WERI-Rb-1 (cell line): ENCODE data around the gene ZBTB20.
"Not testable (repeated sequence)": the region's sequence is repeated elsewhere in the genome, so short reads cannot be mapped to it uniquely, and the experiment has no call there.

Source experiments
- DNase-seq: peaks from one replicate; pipeline ENCODE4 v3.0.0-alpha.2; 2020
- H3K27ac ChIP-seq: fragments of 250-450 bp; sonication (Bioruptor Pico); 2 replicates; pipeline ENCODE4 v1.5.1; 2020; ENCODE audit warnings: mild to moderate bottlenecking, moderate library complexity
- H3K27me3 ChIP-seq: fragments of 250-450 bp; sonication (Bioruptor Pico); 2 replicates; pipeline ENCODE4 v1.5.1; 2021; ENCODE audit warnings: mild to moderate bottlenecking, low read depth, moderate library complexity; ENCODE audit not compliant: insufficient read depth, severe bottlenecking
- H3K36me3 ChIP-seq: fragments of 250-450 bp; sonication (Bioruptor Pico); 2 replicates; pipeline ENCODE4 v1.5.1; 2020; ENCODE audit warnings: mild to moderate bottlenecking, moderate library complexity
- H3K4me3 ChIP-seq: 2 replicates; pipeline ENCODE4 v1.5.1; 2011; ENCODE audit warnings: low read depth, mild to moderate bottlenecking, control low read depth, low read length
- H3K9me3 ChIP-seq: fragments of 250-450 bp; sonication (Bioruptor Pico); 2 replicates; pipeline ENCODE4 v1.5.1; 2021; ENCODE audit warnings: mild to moderate bottlenecking, moderate library complexity; ENCODE audit not compliant: severe bottlenecking
- TF ChIP-seq, protein P1 (sequence below): IDR thresholded peaks from 2 replicates; pipeline ENCODE4 v1.5.1; 2011; ENCODE audit warnings: low read depth, mild to moderate bottlenecking, control low read depth, inconsistent platforms, low read length

The ZBTB20 gene

DNA sequence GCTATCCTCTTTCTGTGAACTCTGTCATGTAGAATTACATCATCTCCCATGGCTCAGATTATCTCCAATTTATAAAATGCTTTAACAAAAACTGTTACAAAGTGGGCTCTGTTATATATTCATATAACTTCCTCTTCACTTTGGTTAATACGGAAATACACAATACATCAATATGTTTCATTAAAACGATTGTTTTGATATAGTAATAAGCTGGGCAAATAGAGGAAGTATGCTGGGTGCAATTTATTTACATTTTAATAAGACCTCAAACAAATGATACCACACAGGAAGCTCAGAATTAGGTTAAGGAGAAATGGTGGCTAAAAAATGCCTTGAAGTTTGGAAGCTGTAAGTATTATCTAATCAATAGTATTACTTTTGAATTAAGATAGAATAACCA is 331.0 kb downstream of the ZBTB20 start:
- TF ChIP-seq, protein P1, sequence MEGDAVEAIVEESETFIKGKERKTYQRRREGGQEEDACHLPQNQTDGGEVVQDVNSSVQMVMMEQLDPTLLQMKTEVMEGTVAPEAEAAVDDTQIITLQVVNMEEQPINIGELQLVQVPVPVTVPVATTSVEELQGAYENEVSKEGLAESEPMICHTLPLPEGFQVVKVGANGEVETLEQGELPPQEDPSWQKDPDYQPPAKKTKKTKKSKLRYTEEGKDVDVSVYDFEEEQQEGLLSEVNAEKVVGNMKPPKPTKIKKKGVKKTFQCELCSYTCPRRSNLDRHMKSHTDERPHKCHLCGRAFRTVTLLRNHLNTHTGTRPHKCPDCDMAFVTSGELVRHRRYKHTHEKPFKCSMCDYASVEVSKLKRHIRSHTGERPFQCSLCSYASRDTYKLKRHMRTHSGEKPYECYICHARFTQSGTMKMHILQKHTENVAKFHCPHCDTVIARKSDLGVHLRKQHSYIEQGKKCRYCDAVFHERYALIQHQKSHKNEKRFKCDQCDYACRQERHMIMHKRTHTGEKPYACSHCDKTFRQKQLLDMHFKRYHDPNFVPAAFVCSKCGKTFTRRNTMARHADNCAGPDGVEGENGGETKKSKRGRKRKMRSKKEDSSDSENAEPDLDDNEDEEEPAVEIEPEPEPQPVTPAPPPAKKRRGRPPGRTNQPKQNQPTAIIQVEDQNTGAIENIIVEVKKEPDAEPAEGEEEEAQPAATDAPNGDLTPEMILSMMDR, result no peak
- Histone ChIP-seq H3K27me3 (no peaks in the 10 kb centered on the region), H3K27ac (no peak overlapping the region), H3K9me3 (no peaks in the 10 kb centered on the region), H3K36me3 (no peaks in the 10 kb centered on the region), H3K4me3 (no peak overlapping the region)
- no peak for DNase-seq

DNA sequence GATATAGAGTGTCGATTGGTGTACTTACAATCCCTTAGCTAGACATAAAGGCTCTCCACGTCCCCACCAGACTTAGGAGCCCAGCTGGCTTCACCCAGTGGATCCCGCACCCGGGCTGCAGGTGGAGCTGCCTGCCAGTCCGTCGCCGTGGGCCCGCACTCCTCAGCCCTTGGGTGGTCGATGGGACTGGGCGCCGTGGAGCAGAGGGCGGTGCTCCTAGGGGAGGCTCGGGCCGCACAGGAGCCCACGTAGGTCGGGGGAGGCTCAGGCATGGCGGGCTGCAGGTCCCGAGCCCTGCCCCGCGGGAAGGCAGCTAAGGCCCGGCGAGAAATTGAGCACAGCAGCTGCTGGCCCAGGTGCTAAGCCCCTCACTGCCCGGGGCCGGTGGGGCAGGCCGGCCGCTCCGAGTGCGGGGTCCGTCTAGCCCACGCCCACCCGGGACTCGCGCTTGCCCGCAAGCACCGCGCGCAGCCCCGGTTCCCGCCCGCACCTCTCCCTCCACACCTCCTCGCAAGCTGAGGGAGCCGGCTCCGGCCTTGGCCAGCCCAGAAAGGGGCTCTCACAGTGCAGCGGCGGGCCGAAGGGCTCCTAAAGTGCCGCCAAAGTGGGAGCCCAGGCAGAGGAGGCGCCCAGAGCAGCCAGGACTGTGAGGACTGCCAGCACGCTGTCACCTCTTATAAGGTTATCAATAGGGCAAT is 334.4 kb downstream of the ZBTB20 start:
- DNase-seq, H3K27me3 ChIP-seq, H3K27ac ChIP-seq, H3K9me3 ChIP-seq, H3K36me3 ChIP-seq, H3K4me3 ChIP-seq: not testable (repeated sequence)

- TF ChIP-seq, protein P1, result no peak
- Histone ChIP-seq H3K4me3 (no peak overlapping the region), H3K27me3 (peaks cover 4% of the 10 kb centered on the region), H3K36me3 (no peaks in the 10 kb centered on the region), H3K27ac (no peak overlapping the region), H3K9me3 (no peaks in the 10 kb centered on the region)
- no peak for DNase-seq
Measured at GRCh38 chr3:114809668-114810413, 337.2 kb downstream of the ZBTB20 start.

- no peak overlapping the region for H3K4me3 ChIP-seq
- no peak overlapping the region for H3K27ac ChIP-seq
- no peaks in the 10 kb centered on the region for H3K9me3 ChIP-seq
- no peaks in the 10 kb centered on the region for H3K36me3 ChIP-seq
- H3K27me3 ChIP-seq, result peaks cover 4% of the 10 kb centered on the region
- TF ChIP-seq, protein P1, result no peak
- no peak for DNase-seq
Measured at GRCh38 chr3:114804099-114804498, 343.0 kb downstream of the ZBTB20 start.

- no peak overlapping the region for H3K4me3 ChIP-seq
- no peaks in the 10 kb centered on the region for H3K9me3 ChIP-seq
- no peak for DNase-seq
- H3K36me3 ChIP-seq, result no peaks in the 10 kb centered on the region
- no peak overlapping the region for H3K27ac ChIP-seq
- H3K27me3 ChIP-seq, result peaks cover 4% of the 10 kb centered on the region
- TF ChIP-seq, protein P1, result no peak
Measured at GRCh38 chr3:114803042-114803695, 343.9 kb downstream of the ZBTB20 start.
